ENCODE measurements around the gene TIAM1.

The TIAM1 gene

DNA sequence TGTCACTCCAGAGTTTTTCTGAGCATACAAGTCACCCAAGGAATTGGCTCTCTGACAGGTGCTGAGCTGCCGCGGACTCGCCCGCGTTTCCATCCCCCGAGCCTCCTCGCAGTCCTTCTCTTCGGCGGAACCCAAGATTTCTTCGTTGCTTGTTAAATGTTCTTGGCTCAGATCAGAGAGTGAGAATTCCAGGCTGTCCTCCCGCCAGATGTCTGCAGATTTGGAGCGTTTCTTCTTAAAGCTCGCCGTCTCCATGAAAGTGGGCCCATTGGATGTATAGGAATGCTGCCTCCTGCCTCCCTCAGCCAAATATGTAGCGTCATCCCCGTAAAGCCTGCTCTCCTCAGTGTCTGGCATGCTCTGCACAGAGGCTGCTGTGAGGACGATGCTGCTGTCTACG lies 77.8 kb downstream of the TIAM1 start:
- Mint-ChIP-seq H3K4me3 (no peak overlapping the region), H3K4me1 (no peaks in the 10 kb centered on the region), H3K9me3 (no peaks in the 10 kb centered on the region), H3K36me3 (no peaks in the 10 kb centered on the region), H3K27me3 (peaks cover 42% of the 10 kb centered on the region), H3K27ac (no peak overlapping the region)
- ATAC-seq: no peak

DNA sequence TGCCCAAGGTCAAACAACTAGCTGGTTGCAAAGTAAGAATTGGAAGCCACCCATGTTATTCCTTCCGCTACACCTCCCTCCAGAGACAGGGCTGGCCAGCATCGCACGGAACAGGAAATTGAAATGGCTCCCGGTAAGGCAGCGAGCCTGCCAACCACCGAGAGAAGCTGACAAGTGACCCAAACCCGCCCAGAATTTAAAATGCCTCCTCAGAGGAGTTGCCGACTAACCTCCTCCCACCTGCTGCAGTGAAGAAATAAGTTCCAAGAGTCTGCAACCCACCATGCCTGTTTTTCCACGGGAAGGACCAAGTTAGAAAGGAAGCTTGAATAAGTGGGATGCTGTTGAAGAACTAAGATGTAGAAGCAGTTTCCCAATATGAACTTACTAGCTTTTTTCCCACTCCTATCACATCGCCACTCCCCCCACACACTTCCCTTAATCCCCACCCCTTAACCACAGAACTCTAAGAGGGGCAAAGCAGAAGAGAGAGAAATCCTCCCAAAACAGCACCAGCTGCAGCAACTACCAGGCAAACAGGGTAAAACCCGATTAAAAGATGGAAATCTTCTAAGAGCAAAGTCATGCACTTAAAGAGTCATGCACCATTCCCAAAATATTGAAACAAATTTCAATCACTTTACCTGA lies 78.6 kb downstream of the TIAM1 start:
- Mint-ChIP-seq H3K4me3 (no peak overlapping the region), H3K36me3 (no peaks in the 10 kb centered on the region), H3K4me1 (no peaks in the 10 kb centered on the region), H3K9me3 (no peaks in the 10 kb centered on the region), H3K27ac (no peak overlapping the region), H3K27me3 (peaks cover 35% of the 10 kb centered on the region)
- no peak for ATAC-seq

DNA sequence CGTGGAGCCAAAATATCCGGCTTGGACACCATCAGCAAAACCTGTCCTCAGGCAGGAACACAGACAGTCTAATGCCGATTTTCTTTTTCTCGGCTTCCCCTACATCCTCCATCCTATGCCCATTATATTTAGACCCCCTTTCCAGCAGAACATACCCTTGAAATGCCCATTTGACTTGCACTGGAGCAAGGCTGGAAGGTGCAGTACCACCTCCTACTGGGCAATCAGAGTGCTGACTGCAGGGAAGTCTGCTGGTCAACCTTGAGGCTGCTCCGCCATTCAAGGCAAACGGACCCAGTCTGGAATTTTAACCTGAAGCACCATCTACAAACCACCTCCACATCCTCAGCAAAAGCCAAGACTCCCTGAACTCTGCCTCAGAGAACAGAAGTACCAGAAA lies 79.5 kb downstream of the TIAM1 start:
- Mint-ChIP-seq H3K36me3 (no peaks in the 10 kb centered on the region), H3K27me3 (peaks cover 26% of the 10 kb centered on the region), H3K4me3 (no peak overlapping the region), H3K9me3 (no peaks in the 10 kb centered on the region), H3K27ac (no peak overlapping the region), H3K4me1 (no peaks in the 10 kb centered on the region)
- no peak for ATAC-seq

DNA sequence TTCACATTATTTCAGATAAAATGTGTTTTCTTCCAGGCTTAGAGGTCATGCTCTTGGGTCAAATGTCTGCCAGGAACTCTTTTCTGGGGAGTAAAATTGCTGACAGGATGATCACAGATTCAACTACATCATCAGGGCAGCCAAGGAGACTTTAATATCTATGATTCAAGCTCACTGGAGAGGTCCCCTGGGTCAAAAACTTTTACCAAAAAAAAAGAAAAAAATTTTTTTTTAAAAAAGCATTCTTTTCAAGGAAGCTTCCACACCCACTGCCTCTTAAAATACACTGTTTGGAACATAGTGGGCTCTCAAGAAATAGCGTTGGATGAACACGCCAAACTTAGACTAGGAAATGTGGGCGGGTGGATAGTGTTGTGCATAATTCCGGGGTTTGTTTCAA lies 81.3 kb downstream of the TIAM1 start:
- Mint-ChIP-seq H3K4me3 (no peak overlapping the region), H3K9me3 (no peaks in the 10 kb centered on the region), H3K27me3 (peaks cover 25% of the 10 kb centered on the region), H3K27ac (no peak overlapping the region), H3K4me1 (no peaks in the 10 kb centered on the region), H3K36me3 (no peaks in the 10 kb centered on the region)
- no peak for ATAC-seq

DNA sequence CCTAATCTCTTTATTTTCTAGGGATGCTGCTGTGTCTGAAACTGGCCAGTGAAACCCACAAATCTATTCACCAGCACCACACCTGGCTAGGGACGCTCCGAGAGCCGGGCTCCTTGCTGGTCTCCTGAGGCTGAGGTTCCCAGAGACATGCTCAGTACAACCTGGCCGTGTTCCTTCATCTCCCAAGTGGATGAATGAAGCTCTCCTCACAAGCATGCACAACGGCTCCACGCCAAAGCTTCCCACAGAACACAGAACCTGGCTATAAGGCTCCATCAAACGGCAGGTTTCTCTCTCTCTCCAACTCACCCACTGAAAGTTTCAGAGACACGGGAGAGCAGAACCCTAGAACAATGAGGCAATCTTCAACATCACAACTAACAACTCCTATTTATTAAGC lies 82.3 kb downstream of the TIAM1 start:
- no peak for ATAC-seq
- Mint-ChIP-seq H3K36me3 (no peaks in the 10 kb centered on the region), H3K27me3 (peaks cover 23% of the 10 kb centered on the region), H3K27ac (no peak overlapping the region), H3K9me3 (no peaks in the 10 kb centered on the region), H3K4me3 (no peak overlapping the region), H3K4me1 (no peaks in the 10 kb centered on the region)

DNA sequence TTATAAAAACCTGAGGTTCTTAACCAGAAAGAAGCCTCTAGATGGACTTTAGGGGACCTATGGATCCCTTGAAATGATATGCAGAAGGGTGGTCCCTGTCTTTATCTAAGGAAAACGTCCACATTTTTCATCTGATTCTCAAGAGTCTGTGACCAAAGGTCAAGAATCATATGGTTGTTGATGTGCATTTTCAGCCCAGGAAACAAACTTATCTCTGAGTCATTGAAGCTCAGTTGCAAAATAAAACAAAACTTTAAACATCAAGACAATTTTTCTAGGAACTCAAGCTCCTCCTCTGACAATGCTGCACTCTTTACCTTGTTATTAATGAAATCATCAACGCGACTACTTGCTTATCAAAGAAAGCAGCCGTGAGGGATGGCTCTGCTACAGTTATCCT lies 83.3 kb downstream of the TIAM1 start:
- no peaks in the 10 kb centered on the region for H3K9me3 Mint-ChIP-seq
- no peak for ATAC-seq
- no peaks in the 10 kb centered on the region for H3K36me3 Mint-ChIP-seq
- no peaks in the 10 kb centered on the region for H3K4me1 Mint-ChIP-seq
- no peak overlapping the region for H3K4me3 Mint-ChIP-seq
- H3K27ac Mint-ChIP-seq: no peak overlapping the region
- H3K27me3 Mint-ChIP-seq: peaks cover 14% of the 10 kb centered on the region

DNA sequence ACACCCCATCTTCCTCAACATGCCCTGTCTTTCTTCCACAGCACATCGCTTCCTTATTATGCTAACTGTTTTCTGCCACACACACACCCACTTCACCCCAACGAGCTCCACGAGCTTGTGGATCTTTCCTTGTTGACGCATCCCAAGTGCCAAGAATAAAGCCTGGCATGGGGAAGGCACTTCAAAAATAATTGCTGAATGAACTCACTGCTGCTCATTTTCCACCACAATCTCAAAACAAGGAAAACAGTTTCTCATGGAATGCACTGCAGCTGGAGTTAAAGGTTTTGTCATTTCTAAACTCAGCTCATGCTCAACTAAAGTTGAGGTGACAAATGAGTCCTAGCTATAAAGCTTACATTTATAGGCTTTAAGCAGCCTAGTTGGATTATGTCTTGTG lies 86.0 kb downstream of the TIAM1 start:
- Mint-ChIP-seq H3K9me3 (no peaks in the 10 kb centered on the region), H3K27ac (no peak overlapping the region), H3K4me3 (no peak overlapping the region), H3K27me3 (no peaks in the 10 kb centered on the region), H3K4me1 (no peaks in the 10 kb centered on the region), H3K36me3 (no peaks in the 10 kb centered on the region)
- ATAC-seq: no peak

DNA sequence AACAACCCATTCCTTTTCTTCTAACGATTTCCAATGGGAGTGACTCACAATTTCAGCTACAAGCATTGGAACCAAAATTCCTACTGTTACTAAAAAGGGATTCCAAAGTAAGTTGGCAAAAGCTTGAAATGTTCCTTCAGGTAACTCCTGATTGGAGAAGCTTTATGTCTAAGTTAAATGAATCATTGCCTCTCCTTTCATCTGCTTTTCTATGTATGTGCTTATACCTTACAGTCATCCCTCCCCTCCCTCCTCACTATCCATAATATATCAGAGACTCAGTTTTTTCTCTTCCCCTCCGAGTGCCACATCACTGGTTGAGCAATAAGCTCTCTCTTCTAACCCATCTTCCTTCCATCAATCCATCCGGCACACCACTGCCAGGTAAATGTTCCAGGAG lies 86.8 kb downstream of the TIAM1 start:
- Mint-ChIP-seq H3K27ac (no peak overlapping the region), H3K36me3 (no peaks in the 10 kb centered on the region), H3K9me3 (no peaks in the 10 kb centered on the region), H3K4me1 (no peaks in the 10 kb centered on the region), H3K4me3 (no peak overlapping the region), H3K27me3 (no peaks in the 10 kb centered on the region)
- no peak for ATAC-seq

DNA sequence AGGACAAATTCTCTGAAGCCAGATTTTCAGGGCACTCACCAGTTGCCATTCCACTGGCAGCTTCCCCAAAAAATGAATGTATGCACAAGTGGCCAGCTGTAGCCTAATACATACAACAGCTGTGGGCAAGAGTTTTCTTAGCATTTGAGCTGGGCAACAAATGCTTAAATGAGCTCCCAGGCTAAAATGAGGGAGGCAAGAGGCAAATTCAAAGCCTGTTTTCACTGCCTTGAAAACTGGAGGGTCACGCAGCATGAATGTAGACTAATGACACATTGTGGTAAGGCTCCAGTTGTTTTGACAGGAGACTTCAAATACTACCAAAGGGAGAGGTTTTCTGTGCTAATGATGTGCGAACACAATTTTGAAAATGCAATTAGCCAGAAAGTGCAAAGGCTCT lies 88.2 kb downstream of the TIAM1 start:
- Mint-ChIP-seq H3K27ac (no peak overlapping the region), H3K27me3 (no peaks in the 10 kb centered on the region), H3K4me1 (no peaks in the 10 kb centered on the region), H3K9me3 (no peaks in the 10 kb centered on the region), H3K4me3 (no peak overlapping the region), H3K36me3 (no peaks in the 10 kb centered on the region)
- no peak for ATAC-seq

DNA sequence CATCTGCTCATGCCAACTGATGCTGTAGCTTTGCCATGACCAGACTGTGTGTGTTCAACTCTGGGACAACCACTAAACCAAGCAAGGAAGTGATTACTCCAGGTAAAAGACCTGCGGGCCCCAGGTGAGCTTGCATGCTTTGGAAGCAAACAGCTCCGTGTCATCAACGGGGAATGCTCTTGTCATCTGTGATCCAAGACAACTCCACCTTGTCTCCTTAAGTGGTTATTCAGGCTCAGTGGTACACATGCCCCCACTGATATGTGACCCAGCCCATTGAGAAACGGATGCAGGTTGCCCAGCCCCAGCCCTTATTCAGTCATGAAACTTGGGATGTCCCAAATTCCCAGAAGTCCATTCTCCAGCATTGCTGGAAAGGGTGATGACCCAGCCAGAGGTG lies 89.0 kb downstream of the TIAM1 start:
- ATAC-seq: no peak
- Mint-ChIP-seq H3K27ac (no peak overlapping the region), H3K9me3 (no peaks in the 10 kb centered on the region), H3K36me3 (no peaks in the 10 kb centered on the region), H3K4me1 (no peaks in the 10 kb centered on the region), H3K27me3 (no peaks in the 10 kb centered on the region), H3K4me3 (no peak overlapping the region)

DNA sequence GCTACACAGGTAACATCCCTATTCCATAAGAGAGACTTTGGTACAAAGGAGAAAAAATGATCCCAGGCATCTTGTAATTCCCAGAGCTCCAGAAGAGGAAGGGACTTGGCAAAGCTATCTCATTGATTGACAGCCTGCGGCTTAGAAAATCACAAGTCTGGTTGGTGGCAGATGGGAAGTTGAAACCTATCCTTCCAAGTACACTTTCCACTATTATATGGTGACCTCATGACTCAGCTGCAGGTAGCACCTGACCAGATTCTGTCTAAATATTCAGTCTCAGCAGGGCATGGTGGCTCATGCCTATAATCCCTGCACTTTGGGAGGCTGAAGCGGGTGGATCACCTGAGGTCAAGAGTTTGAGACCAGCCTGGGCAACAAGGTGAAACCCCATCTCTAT lies 89.9 kb downstream of the TIAM1 start:
- Mint-ChIP-seq H3K27me3 (no peaks in the 10 kb centered on the region), H3K27ac (no peak overlapping the region), H3K4me1 (no peaks in the 10 kb centered on the region), H3K9me3 (no peaks in the 10 kb centered on the region), H3K36me3 (no peaks in the 10 kb centered on the region), H3K4me3 (no peak overlapping the region)
- ATAC-seq: no peak

DNA sequence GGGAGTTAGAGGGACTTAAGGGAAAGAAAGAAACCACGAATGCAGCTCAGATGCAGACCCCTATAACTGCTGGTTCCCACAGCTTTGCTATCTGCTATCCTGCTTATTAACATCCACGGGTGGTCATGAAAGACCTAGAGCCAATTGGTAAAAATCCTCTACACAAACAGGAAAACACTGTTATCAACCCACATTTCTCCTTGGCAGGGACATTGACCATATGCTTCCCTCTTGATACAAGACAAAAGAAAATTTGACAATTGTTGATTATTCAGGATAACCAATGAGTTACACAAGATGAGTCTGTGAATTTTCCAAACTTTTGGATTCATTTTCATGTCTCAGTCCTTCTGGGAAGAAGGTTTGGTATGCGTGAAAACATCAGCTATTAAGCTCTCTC lies 90.4 kb downstream of the TIAM1 start:
- H3K4me3 Mint-ChIP-seq: no peak overlapping the region
- no peak for ATAC-seq
- no peaks in the 10 kb centered on the region for H3K4me1 Mint-ChIP-seq
- no peaks in the 10 kb centered on the region for H3K36me3 Mint-ChIP-seq
- no peaks in the 10 kb centered on the region for H3K27me3 Mint-ChIP-seq
- H3K9me3 Mint-ChIP-seq: no peaks in the 10 kb centered on the region
- no peak overlapping the region for H3K27ac Mint-ChIP-seq

DNA sequence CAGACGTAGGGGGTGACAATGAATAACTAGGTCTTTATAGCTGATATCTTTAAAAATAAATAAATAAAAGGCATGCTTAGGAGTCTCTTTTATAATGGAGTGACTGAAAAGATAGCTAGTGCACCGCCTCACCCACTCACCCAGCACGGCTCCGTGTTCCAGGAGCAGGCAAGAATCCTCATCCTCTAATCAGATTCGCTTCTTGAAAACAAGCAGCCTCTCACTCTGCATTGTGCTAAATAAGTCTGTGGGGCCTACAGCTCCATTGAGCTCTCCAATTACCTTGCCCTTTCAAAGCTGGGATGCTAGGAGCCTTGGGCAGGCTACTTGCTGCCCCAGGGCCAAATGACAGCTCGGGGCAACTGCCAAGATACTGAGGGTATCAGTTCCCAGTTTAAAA lies 91.5 kb downstream of the TIAM1 start:
- no peaks in the 10 kb centered on the region for H3K36me3 Mint-ChIP-seq
- no peak overlapping the region for H3K4me3 Mint-ChIP-seq
- no peak overlapping the region for H3K27ac Mint-ChIP-seq

DNA sequence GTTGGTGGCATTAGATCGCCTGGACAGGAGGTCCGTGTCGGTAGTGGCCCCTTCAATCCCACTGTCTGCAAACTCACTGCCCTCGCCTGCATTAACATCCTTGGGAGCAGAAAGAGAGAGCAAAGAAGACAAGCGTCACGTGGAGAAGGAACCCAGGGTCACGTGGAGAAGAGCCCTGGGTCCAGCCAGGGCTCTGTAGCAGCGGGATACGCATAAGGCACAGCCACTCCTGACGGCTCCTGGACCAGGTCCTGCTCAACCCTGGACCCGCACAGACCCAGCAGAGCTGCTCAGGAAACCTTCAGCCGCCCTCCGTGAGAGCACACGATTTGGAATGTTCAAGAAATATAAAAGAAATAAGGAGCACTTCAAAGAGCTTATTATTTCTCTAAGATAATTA lies 92.0 kb downstream of the TIAM1 start:
- Mint-ChIP-seq H3K9me3 (no peaks in the 10 kb centered on the region), H3K4me3 (no peak overlapping the region), H3K27ac (no peak overlapping the region), H3K4me1 (no peaks in the 10 kb centered on the region), H3K36me3 (no peaks in the 10 kb centered on the region), H3K27me3 (no peaks in the 10 kb centered on the region)
- no peak for ATAC-seq

More for the DNA sequence above, 91.5 kb downstream of the TIAM1 start:
- Mint-ChIP-seq H3K9me3 (no peaks in the 10 kb centered on the region), H3K27me3 (no peaks in the 10 kb centered on the region), H3K4me1 (no peaks in the 10 kb centered on the region)
- ATAC-seq: no peak

DNA sequence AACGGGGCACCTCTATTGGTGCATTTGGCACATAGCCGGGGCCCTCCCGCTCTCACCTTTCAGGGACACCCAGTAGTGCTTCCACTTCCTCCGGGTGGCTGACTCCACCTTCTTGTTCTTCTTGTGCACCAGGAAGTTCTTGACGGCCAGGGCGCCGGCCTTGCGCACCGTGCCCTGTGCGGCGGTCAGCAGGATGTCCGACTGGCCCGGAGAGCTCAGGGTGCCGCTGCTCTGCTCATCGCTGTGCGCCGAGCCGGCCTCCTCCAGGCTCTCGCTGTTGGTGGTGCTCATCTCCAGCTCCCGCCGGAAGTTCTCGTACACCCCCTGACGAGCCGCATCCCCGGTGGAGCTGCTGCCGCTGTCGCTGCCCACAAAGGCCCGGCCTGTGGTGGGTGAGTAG lies 92.4 kb downstream of the TIAM1 start:
- H3K4me1 Mint-ChIP-seq: no peaks in the 10 kb centered on the region
- ATAC-seq: no peak
- no peaks in the 10 kb centered on the region for H3K36me3 Mint-ChIP-seq

DNA sequence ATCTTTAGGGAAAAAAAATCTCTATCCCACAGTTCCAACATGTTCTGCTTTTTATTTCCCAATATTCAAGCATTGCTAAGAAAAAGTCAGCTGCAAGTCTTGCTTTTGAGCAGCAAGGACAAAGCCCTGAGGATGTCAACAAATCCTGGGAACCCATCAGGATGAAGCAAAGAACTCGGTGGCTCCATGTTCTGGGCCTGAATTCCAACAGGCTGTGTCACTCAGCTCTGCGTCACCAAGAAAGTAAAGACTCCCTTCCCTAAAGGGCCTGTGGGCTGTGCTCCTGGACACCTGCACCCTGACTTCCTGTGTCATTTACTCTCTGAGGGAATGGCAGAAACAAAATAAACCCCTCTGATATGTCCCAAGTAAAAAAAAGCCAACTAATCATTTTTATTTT lies 95.5 kb downstream of the TIAM1 start:
- ATAC-seq: no peak
- Mint-ChIP-seq H3K9me3 (peaks cover 3% of the 10 kb centered on the region), H3K27ac (no peak overlapping the region), H3K4me1 (no peaks in the 10 kb centered on the region), H3K4me3 (no peak overlapping the region), H3K36me3 (no peaks in the 10 kb centered on the region), H3K27me3 (no peaks in the 10 kb centered on the region)

More for the DNA sequence above, 92.4 kb downstream of the TIAM1 start:
- no peaks in the 10 kb centered on the region for H3K9me3 Mint-ChIP-seq
- no peak overlapping the region for H3K4me3 Mint-ChIP-seq
- no peaks in the 10 kb centered on the region for H3K27me3 Mint-ChIP-seq
- no peak overlapping the region for H3K27ac Mint-ChIP-seq

DNA sequence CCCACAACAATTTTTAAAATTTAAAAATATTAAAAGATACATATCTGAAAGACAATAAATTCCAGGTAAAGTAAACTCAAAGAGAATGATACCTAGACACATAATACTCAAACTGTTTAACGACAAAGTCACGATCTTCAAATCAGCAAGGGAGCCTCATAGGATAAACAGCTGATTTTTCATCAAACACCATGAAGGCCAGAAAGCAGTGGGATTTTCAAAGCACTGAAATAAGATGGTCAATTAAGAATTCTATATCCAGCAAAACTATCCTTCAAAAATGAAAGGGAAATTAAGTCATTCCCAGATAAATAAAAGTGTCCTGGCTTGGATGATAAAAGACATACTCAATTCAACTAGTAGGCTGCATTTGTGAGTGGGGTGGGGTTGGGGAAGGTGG lies 100.5 kb downstream of the TIAM1 start:
- no peaks in the 10 kb centered on the region for H3K27me3 Mint-ChIP-seq
- no peaks in the 10 kb centered on the region for H3K36me3 Mint-ChIP-seq
- no peak overlapping the region for H3K27ac Mint-ChIP-seq
- no peak overlapping the region for H3K4me3 Mint-ChIP-seq
- ATAC-seq: no peak
- H3K9me3 Mint-ChIP-seq: peaks cover 21% of the 10 kb centered on the region
- H3K4me1 Mint-ChIP-seq: no peaks in the 10 kb centered on the region
